ENCODE data around the gene TMCO4.

Gene TMCO4

DNA sequence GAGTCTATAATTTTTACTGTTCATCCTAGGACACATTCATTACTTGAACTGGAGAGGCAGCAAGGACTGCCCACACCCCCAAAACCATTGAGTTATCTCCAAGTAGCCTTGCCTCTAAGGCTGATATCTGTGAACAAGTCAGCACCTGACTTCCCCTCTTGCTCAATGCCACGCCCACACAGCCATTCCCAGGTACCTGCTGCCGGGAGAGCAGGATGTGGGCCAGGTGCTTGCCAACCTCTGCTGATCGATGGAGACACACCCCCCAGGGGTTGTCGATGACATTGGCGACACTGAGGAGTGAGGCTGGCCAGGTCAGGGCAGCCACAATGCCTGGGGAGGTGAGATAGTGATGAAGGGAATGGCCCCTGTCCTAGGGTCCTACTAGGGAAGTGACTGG is 60.1 kb downstream of the TMCO4 start:
- TF ChIP-seq, protein P1, sequence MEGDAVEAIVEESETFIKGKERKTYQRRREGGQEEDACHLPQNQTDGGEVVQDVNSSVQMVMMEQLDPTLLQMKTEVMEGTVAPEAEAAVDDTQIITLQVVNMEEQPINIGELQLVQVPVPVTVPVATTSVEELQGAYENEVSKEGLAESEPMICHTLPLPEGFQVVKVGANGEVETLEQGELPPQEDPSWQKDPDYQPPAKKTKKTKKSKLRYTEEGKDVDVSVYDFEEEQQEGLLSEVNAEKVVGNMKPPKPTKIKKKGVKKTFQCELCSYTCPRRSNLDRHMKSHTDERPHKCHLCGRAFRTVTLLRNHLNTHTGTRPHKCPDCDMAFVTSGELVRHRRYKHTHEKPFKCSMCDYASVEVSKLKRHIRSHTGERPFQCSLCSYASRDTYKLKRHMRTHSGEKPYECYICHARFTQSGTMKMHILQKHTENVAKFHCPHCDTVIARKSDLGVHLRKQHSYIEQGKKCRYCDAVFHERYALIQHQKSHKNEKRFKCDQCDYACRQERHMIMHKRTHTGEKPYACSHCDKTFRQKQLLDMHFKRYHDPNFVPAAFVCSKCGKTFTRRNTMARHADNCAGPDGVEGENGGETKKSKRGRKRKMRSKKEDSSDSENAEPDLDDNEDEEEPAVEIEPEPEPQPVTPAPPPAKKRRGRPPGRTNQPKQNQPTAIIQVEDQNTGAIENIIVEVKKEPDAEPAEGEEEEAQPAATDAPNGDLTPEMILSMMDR (IDR thresholded peaks at IDR 0.05; ENCODE audit: insufficient read depth, low read depth, low read length, missing control alignments): no peak
- no peak for DNase-seq (ENCODE audit: low read depth)
- no peak overlapping the region for H3K4me3 ChIP-seq (ENCODE audit: low read depth, low read length)

DNA sequence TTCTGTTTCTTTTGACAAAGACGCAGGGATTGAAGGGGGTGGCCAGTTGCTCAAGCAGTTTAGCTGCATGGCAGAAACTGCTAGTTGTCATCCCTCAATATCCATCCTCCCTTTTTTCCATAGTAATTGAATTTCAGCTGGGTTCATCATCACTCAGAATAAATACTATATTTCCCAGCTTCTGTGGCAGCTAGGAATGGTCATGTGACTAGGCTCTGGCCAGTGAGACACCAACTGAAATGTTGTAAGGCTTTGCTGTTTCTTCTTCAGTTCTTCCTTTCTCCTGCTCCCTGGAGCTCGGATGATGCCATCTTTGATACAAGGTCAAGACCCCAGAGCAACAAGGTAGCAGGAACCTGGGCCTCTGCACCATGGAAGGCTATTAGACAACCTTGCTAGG is 61.0 kb downstream of the TMCO4 start:
- DNase-seq (ENCODE audit: low read depth): no peak
- H3K4me3 ChIP-seq (ENCODE audit: low read depth, low read length): no peak overlapping the region
- TF ChIP-seq, protein P1 (IDR thresholded peaks at IDR 0.05; ENCODE audit: insufficient read depth, low read depth, low read length, missing control alignments): no peak

DNA sequence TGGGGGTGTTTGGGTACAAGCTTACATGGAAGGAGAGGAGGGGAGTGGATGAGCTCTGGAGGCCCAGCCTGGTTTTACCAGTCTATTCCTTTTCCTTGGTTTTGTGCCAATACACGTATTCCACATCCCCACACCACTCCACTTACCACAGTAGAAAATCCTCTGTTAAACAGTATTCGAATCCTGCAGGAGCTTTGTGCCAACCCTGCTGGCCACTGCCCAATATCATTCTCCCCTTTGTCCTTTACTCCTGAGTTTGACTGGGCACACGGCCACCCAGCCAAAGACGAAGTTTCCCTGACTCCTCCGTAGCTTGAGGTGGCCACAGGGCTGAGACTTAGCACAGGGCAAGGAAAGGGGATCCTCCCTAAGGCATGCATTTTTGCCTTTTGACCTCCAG is 61.6 kb downstream of the TMCO4 start:
- DNase-seq (ENCODE audit: low read depth): no peak
- no peak overlapping the region for H3K4me3 ChIP-seq (ENCODE audit: low read depth, low read length)
- TF ChIP-seq, protein P1 (IDR thresholded peaks at IDR 0.05; ENCODE audit: insufficient read depth, low read depth, low read length, missing control alignments): no peak

DNA sequence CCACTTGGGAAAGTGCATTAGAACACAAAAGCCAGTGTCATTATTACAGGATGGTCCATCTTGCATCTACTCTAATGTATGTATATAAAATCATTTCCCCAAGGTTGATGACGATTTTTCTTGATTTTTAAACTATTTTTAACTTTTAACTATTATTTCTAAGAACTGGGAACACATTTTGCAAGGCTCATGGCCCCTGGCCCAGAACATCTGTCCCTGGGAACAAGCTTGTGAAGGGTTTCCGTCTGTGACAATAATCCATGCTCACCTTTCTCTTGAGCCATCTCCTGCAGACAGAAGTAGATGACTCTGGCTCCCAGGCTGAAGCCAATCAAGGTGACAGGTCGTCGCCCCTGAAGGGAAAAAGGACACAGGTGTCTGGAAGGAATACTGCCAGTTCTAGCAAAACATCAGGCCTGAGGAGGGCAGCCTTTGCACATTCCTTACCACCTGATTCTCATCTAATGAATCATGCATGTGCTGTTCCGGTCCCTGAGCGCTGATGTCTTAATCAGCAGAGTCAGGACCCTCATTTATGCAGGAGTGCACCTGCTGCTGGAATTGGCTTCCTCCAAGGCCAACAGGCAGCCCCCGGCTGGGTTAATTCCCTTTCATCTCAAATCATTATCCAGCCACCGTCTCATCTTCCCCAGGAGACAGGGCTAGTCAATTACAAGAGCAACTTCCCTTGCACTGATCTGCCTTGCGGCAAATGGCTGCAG is 62.5 kb downstream of the TMCO4 start:
- no peak overlapping the region for H3K4me3 ChIP-seq (ENCODE audit: low read depth, low read length)
- TF ChIP-seq, protein P1 (IDR thresholded peaks at IDR 0.05; ENCODE audit: insufficient read depth, low read depth, low read length, missing control alignments): no peak
- no peak for DNase-seq (ENCODE audit: low read depth)

DNA sequence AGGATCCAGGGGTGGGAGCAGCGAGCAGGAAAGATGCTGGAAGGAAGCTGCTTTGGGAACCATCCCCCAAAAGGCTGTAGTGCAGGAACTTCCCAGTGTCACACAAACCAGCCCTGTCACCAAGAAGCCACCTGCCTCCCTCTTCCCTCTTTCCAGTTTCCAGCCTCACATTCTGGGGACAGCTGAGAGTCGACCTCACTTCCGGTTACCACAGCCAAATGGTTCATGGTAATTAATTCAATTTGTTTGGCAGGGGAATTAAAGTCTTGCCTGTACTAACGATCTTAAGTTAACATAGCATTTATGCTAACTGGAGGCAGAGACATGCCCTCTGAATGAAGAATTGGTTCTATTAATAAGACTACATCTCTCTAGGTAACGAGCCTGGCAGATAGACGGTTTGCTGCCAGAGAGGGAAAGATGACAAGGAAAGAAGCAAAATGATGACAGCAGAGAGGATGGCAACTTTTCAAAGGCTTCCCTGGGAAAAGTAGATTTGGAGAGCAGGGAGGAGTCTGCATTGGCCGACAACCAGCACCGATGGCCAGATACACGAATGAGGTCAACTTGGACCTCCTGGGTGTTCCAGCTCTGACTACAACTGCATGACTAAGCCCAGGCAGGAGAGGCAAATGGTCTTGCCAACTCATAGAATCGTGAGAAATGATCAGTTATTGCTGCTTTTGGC is 64.1 kb downstream of the TMCO4 start:
- no peak for DNase-seq (ENCODE audit: low read depth)
- H3K4me3 ChIP-seq (ENCODE audit: low read depth, low read length): no peak overlapping the region
- TF ChIP-seq, protein P1 (IDR thresholded peaks at IDR 0.05; ENCODE audit: insufficient read depth, low read depth, low read length, missing control alignments): no peak

DNA sequence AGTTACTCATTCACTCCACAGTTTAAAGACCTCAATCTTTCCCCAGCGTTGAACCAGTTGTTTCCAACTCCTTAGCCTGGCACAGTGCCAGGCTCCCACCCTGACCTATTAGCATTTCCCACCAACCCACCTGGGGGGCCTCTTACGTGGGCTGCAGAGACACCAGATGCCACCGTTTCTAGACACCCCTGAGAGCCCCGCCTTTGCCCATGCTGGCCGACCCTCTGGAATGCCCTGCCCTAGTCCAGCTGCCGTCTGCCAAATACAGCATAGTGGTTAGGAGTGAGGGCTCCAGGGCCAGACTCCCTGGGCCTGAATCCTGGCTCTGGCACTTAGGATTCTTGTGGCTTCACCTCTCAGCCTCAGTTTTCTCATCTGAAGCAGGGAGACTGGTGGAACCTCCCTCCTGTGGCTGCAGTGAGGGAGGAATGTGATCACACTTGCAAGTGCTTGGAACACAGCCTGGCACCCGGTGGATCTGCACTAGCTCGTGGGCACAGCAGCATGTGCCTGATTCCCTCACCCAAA is 65.2 kb downstream of the TMCO4 start:
- H3K4me3 ChIP-seq (ENCODE audit: low read depth, low read length): no peak overlapping the region
- no peak for DNase-seq (ENCODE audit: low read depth)
- TF ChIP-seq, protein P1 (IDR thresholded peaks at IDR 0.05; ENCODE audit: insufficient read depth, low read depth, low read length, missing control alignments): no peak

Measured in GM12865 (cell line).